Dedifferentiated amniotic fluid mesenchymal stem cell (primary cell): ENCODE data around the gene ANKS4B.
A peak's percentile ranks its signal among the peaks of the same experiment; 100 is the strongest.

ENCODE experiments used
- DNase-seq: peaks from one replicate; pipeline ENCODE4 v3.0.0-alpha.2; 2016; ENCODE audit errors: extremely low spot score

Gene ANKS4B

DNA sequence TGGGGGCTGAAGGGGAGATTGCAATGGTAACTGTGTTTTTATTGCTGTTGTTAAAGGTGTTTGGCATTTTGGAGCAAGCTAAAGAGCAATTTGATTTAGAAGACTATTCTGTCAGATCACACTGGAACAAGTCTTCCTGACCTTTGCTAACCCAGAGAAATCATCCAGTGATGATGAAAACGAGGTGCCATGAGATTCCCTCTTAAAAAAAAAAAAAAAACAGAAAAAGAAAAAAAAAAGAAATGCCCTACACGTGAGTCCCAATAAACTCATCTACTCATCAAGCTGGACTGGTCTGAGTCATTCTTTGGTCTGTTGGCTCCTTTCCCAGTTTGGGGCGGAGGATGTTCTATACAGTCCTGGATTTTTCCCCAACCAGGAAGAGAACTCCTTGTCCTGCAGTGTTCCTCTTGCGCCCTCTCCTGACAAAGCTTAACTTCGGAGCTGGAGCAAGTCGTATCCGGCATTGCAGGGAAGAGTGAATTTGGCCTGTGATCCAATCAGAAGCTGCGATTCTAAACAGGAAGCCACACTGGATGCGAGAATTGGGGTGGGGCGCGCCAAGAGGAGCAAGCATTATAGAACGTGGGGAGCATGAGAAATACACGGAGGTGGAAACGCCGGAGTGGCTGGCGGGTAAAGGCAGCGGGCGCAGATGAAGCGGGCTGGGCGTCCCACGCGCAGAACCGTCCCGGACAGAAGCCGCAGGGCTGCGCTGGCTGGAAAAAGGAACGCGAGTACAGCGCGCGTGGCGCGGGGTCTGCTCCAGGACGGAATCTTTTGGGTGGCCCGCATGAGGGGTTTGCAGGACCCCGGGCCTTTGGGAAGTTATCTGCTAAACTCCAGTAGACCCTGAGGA, 67.0 kb downstream of the ANKS4B start:
- peak; percentile 100 for DNase-seq

- peak; percentile 32 for DNase-seq
These were observed 67.8 kb downstream of the ANKS4B start for GRCh38 chr16:21301168-21301894.

GRCh38 chr16:21301895-21302291, 68.4 kb downstream of the ANKS4B start:
- no peak for DNase-seq

DNA sequence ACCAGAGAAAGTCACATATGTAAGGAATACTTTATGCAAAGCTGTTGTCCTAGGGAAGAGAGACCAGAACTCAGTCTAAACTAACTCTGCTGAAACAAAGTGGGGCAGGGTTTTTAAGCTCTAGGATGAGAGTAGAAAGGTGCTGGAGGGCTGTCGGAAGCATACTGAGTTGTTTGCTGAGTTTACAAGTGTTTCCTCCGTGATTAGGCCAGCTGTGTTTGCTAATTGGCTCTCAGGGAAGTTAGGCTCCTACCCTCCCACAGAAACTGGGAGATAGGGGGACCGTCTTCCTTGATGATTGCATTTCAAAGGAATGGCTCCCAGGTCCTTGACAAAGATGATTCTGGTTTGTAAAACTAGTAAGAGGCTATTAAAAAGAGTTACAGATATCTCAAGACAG, 69.0 kb downstream of the ANKS4B start:
- no peak for DNase-seq

- DNase-seq, result peak; percentile 77
These were observed 69.5 kb downstream of the ANKS4B start for GRCh38 chr16:21302898-21303528.
